IPS-NIHi7 (cell line): Measurements from ENCODE around the gene SLC9C2.
"Not testable (repeated sequence)": the region's sequence is repeated elsewhere in the genome, so short reads cannot be mapped to it uniquely, and the experiment has no call there.

Experiments used
- DNase-seq: peaks from one replicate; pipeline ENCODE4 v3.0.0; 2012; ENCODE audit warnings: mixed read lengths; ENCODE audit errors: extremely low spot score

Gene SLC9C2

GRCh38 chr1:173485401-173485800, 117.5 kb downstream of the SLC9C2 start:
- no peak for DNase-seq

- no peak for DNase-seq
These were observed 118.6 kb downstream of the SLC9C2 start for GRCh38 chr1:173484276-173484675.

GRCh38 chr1:173482683-173483082, 120.2 kb downstream of the SLC9C2 start:
- no peak for DNase-seq

GRCh38 chr1:173481195-173481772, 121.6 kb downstream of the SLC9C2 start:
- no peak for DNase-seq

- no peak for DNase-seq
These were observed 123.2 kb downstream of the SLC9C2 start for GRCh38 chr1:173479649-173480048.

GRCh38 chr1:173478094-173478674, 124.7 kb downstream of the SLC9C2 start:
- peak; percentile 25 for DNase-seq

- peak; percentile 45 for DNase-seq
These were observed 125.4 kb downstream of the SLC9C2 start, which contains the start of gene PRDX6 for GRCh38 chr1:173477286-173478093. Gene PRDX6 (plus strand): TSS chr1:173477335. CDS start chr1:173477398, 63 bp downstream.

- DNase-seq: peak; percentile 94
These were observed 126.1 kb downstream of the SLC9C2 start for GRCh38 chr1:173476665-173477285.

- DNase-seq: no peak
These were observed 126.6 kb downstream of the SLC9C2 start for GRCh38 chr1:173476197-173476664.

- DNase-seq: no peak
These were observed 127.2 kb downstream of the SLC9C2 start for GRCh38 chr1:173475564-173476196.

GRCh38 chr1:173474780-173475421, 128.0 kb downstream of the SLC9C2 start:
- DNase-seq: not testable (repeated sequence)

- DNase-seq: no peak
These were observed 128.6 kb downstream of the SLC9C2 start for GRCh38 chr1:173474097-173474779.

- no peak for DNase-seq
These were observed 129.3 kb downstream of the SLC9C2 start for GRCh38 chr1:173473599-173474011.

- DNase-seq: no peak
These were observed 132.3 kb downstream of the SLC9C2 start for GRCh38 chr1:173470608-173471007.

- DNase-seq: no peak
These were observed 133.2 kb downstream of the SLC9C2 start for GRCh38 chr1:173469656-173470055.

GRCh38 chr1:173467426-173467825, 135.4 kb downstream of the SLC9C2 start:
- no peak for DNase-seq

GRCh38 chr1:173464185-173464584, 138.7 kb downstream of the SLC9C2 start:
- DNase-seq: not testable (repeated sequence)

GRCh38 chr1:173462666-173463065, 140.2 kb downstream of the SLC9C2 start:
- not testable (repeated sequence) for DNase-seq

- DNase-seq: no peak
These were observed 143.0 kb downstream of the SLC9C2 start for GRCh38 chr1:173459885-173460284.

GRCh38 chr1:173454966-173455524, 147.8 kb downstream of the SLC9C2 start:
- no peak for DNase-seq
